GM19035 (cell line): Measurements from ENCODE around the gene PHRF1.

Source experiments
- ATAC-seq: cut with Tn5 transposase; IDR thresholded peaks from one replicate; pipeline ENCODE4 v1.9.1; 2021; ENCODE audit not compliant: unreplicated experiment

The PHRF1 gene

GRCh38 chr11:595400-595799, 19.1 kb downstream of the PHRF1 start:
- no peak for ATAC-seq

GRCh38 chr11:596374-596773, 20.1 kb downstream of the PHRF1 start:
- no peak for ATAC-seq

- no peak for ATAC-seq
Observed at GRCh38 chr11:597166-597725, 21.0 kb downstream of the PHRF1 start.

- no peak for ATAC-seq
Observed at GRCh38 chr11:598005-598680, 21.9 kb downstream of the PHRF1 start.

- no peak for ATAC-seq
Observed at GRCh38 chr11:601573-602245, 25.4 kb downstream of the PHRF1 start.

GRCh38 chr11:603154-603553, 26.9 kb downstream of the PHRF1 start:
- no peak for ATAC-seq

- no peak for ATAC-seq
Observed at GRCh38 chr11:605286-606129, 29.2 kb downstream of the PHRF1 start.

GRCh38 chr11:606245-606644, 30.0 kb downstream of the PHRF1 start:
- ATAC-seq = no peak

- no peak for ATAC-seq
Observed at GRCh38 chr11:607020-607780, 30.9 kb downstream of the PHRF1 start.

GRCh38 chr11:607971-608659, 31.8 kb downstream of the PHRF1 start:
- ATAC-seq = no peak

- no peak for ATAC-seq
Observed at GRCh38 chr11:608791-609251, 32.6 kb downstream of the PHRF1 start.

GRCh38 chr11:609341-609811, 33.1 kb downstream of the PHRF1 start:
- no peak for ATAC-seq

GRCh38 chr11:610146-610801, 34.0 kb downstream of the PHRF1 start:
- no peak for ATAC-seq

- ATAC-seq = no peak
Observed at GRCh38 chr11:611001-611996, 35.0 kb downstream of the PHRF1 start.

GRCh38 chr11:612201-612960, 36.1 kb downstream of the PHRF1 start:
- no peak for ATAC-seq

- ATAC-seq = no peak
Observed at GRCh38 chr11:612961-613300, 36.7 kb downstream of the PHRF1 start.

GRCh38 chr11:613369-613968, 37.2 kb downstream of the PHRF1 start:
- no peak for ATAC-seq
